M059J (cell line): ENCODE data around the gene CAMK2G. TPM values are rescaled to one million over a fixed set of nuclear protein-coding genes. Genes with fewer than 3 reads are reported as not detected.

ENCODE experiments used
- DNase-seq: peaks from one replicate; pipeline ENCODE4 v3.0.0-alpha.2; 2012; ENCODE audit warnings: low read depth
- total RNA-seq: library from RNA; depleted of rRNA; stranded (reverse); fragments of >200 nt; shearing (Covaris generic); gene quantifications from 2 replicates; pipeline ENCODE4 v1.2.3, GENCODE V29; 2014

The CAMK2G gene
- total RNA-seq, 1 experiment from 2014 or later = 42.2 TPM

DNA sequence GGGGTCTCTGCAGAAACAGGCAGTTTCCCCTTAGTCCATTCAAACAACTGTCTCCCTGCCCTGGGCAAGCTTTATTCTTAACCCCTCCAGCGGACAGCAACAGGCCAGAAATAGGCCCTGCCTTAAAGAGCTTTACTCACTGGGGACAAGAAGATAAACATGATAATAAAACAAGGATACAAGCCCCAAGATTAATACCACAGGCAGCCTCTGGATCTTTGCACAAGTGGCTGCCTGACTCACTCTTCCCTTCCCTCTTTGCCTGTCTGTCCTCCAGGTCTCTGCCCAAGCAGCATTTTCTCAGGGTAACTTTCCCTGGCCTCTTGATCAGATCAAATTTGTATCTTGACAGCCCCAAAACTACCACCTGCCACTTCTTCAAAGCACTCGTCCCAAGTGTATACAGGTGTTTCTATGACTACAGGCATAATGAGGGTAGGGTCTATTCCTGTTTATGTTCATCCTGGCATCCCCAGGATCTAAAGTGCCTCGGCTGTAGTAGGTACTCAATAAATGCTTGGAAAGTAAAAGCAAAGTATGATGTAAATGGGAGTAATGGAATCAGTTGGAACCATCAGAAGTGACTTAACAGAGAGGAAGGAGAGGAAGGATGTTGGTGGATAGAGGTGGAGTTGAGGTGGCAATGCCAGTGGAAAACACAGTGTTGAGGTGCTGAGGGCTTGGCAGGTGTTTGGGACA, 7.0 kb upstream of the CAMK2G start:
- DNase-seq = peak; percentile 49

DNA sequence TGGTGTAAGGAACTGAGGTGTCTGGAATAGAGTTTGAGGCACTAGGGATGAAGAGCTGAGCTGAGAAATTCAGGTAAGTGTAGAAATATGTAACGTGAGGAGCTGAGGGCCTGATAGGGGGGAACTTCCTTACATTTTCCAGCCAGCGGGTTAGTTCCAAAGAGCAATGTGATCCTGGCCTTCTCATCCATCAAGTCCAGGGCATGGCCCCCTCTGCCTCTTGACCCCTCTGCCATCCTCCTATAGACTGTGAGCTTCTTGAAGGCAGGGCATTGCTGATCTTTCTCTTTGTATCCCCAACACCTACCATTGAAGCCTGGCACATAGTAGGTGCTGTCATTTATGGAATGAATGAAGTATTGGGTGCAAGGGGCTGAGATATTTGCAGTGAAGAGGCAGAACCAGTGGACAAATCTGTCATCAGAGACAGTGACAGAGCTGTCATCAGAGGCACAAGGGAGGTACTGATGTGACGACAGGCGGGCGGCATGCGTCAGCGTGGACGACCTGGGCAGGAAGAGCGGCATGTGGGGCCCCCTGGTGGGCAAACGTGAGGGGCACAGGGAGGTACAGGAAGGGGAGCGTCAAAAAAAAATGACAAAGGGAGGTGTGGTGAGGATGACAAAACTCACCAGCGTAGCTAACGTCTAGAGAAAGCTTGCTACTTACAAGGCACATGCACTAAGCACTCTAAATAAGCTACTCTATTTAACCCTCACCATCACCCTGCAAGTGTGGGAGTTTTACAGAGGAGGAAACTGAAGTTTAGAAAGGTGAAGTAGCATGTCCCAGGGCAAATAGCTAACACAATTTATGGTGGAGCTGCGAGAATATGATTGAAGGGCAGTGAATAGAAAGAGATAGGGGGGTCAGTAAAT, 5.2 kb upstream of the CAMK2G start:
- DNase-seq = peak; percentile 75

DNA sequence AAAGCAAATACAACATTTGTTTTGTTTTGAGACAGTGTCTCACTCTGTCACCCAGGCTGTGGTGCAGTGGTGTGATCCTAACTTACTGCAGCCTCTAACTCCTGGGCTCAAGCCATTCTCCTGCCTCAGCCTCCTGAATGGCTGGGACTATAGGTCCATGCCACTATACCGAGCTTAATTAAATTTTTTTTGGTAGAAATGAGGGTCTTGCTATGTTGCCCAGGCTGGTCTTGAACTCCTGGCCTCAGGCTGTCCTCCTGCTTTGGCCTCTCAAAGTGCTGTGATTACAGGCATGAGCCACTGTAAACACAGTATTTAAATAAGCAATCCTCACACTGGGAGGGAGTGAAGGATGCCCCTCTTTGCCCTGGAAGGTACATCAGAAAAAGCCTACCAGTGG, 4.0 kb upstream of the CAMK2G start:
- no peak for DNase-seq

DNA sequence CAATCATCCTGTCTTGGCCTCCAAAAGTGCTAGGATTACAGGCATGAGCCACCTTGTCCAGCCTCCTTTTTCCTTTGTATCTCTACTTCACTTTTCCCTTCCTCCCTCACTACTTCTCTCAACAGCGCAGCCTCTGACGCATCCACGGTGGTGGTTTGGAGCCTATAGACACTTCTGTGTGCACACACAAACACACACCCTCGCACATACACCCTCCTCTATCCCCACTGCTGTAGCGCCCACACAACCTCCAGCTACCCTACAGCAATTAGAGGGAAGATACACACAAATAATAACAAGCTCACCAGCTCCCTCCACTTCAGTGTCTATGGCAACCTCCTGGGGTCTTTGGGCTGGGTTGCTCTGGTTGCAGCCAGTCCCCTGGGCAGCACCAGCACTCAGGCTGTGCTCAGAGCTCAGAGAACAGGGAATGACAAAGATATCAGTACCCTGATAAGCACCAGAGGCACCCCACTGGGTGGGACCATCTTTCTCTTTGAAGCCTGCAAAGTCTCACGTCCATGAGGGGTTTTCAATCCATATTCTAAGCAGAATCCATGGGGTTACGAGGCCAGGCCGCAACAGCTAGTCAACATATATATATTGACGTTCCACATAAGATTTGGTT, 3.3 kb upstream of the CAMK2G start:
- DNase-seq = no peak

DNA sequence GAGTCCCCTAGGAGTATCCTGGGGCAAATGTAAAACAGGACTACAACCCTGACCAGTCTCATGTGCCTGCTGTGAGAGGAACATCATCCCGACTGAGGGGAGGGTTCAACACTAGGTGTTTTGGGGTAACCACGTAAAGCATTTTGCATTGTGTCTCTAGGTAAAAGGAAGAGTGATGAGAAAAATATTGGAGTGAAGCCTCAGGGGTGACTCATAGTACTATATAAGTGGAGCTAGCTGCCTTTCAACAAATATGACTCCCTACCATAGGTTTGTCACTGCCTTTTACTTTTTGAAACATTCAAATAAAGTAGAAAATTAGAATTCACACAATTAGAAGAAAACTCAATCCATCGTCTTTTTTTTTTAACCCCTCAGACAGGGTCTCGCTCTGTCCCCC, 2.6 kb upstream of the CAMK2G start:
- DNase-seq = peak; percentile 65

DNA sequence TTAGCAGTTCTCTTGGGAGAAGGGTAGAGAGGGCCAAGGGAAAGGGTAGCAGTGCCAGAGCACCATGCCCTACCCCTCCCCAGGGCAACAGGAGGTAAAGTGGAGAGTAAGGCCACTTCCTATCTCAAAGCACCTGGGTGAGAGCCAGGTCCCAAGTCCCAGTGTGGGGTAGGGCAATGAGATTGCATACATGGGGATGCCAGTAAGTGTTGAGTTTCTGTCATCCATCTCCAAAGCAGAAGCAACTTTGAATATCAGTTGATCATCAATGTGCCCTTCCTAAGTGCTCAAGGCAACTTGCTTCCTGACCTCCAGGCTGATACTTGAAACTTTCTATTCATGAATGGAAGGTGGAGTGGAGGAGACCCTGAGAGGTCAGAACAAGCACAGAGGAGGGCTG, 2.2 kb upstream of the CAMK2G start:
- DNase-seq = peak; percentile 18

DNA sequence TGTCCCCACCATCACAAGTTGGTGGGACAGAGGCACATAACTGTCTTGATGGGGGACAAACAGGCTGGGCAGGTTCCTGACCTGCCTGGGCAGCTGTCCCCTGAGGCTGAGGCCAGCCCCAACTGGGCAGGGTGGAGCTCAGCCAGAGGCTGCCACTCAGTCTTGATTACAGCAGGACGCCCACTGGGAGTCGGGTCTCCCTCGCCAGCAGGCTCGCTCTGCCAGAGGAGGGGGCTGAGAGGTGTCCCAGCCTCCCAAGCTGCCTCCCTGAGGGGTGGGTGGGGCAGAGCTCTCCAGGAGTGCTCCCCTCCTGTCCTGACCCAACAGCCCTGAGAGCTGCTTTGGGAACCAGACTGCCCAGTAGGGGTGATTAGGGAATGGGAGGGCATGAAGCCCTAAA, 1.8 kb upstream of the CAMK2G start:
- no peak for DNase-seq

DNA sequence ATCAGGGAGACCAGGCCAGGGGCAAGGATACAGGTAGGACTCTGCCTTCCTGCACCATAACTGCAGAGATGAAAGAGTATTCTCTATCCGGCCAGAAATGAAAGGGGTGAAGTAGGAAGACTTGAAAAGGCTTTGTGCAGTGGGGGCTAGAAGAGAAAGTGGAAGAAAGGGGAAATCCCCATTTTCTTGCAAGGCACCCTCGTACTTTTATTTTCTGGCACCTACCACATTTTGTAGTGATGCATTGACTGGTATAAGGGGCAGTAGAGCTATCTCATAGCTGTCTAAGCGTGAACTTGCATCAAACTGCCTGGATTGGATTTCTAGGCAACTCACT, 752 bp upstream of the CAMK2G start:
- no peak for DNase-seq

DNA sequence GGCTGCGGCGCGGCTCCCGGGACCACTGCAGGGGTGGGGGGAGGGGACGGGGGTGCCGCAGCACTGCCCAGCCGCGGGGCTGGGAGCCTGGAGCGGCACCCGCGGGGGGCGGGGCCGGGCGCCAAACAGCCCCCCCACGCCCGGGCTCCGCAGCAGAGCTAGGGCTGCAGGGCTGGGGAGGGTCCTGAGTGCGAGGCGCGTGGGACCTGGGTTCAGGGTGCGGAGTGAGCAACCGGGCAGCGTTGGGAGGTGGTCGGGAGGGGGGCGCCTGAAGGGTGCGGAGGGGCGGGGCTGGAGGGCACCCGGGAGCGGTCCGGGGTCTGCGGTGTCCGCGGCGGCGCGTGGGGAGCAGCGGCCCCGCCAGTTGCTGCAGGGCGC, 528 bp downstream of the CAMK2G start:
- DNase-seq = no peak

DNA sequence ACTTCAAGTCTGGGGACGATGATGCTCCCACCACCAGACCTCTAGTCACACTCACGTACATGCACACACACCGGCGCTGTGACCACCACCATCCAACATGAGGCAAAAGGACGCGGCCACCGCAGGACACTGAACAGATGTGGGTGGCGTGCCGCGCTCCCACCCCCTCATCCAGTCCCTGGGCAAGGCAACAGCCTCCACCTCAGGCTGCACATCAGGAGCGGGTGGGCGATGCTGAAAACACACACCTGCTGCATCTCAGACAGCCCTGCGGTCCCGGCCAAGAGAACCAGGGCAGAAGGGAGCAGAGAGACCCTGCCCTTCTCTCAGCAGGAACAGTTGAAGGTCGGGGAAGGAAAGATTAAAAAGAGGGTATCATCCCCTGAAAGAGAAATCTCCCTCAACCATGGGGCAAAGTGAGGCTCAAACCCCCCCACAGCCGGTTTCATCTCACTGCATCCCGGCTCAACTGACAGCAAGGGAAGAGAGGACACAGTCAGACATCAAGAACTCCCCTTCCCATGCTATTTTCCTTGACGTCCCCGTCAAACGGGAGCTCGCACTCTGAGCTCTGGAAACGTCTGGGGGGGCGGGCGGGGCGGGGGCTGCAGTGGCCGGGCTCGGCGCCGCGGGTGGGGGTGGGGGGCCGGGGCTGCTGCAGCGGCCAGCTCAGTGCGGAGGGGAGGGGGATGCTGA, 1.1 kb downstream of the CAMK2G start:
- no peak for DNase-seq

DNA sequence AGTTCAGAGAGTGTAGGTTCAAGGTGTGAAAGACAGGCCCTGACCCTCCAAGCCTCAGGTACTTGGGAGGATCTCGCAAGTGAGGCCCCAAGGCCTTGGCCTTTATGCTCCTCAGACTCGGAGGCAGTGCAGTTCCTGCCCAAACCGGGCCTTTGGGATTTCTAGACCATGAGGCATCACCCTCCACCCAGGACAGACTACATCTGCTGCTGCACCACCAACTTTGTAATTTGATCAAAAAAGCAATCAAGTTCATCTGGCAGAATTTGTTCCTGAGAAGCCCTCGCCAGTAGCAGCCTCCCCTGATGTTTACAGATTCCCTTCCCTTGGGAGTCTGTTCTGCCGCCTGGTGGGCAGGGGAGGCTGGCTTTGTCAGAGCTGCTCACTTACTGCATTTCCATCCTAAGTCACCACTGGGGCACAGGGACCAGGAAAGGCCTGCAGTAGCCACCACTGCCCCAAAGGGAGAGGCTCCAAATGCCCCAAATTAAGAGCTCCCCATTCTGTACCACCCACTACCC, 2.1 kb downstream of the CAMK2G start:
- DNase-seq = no peak

DNA sequence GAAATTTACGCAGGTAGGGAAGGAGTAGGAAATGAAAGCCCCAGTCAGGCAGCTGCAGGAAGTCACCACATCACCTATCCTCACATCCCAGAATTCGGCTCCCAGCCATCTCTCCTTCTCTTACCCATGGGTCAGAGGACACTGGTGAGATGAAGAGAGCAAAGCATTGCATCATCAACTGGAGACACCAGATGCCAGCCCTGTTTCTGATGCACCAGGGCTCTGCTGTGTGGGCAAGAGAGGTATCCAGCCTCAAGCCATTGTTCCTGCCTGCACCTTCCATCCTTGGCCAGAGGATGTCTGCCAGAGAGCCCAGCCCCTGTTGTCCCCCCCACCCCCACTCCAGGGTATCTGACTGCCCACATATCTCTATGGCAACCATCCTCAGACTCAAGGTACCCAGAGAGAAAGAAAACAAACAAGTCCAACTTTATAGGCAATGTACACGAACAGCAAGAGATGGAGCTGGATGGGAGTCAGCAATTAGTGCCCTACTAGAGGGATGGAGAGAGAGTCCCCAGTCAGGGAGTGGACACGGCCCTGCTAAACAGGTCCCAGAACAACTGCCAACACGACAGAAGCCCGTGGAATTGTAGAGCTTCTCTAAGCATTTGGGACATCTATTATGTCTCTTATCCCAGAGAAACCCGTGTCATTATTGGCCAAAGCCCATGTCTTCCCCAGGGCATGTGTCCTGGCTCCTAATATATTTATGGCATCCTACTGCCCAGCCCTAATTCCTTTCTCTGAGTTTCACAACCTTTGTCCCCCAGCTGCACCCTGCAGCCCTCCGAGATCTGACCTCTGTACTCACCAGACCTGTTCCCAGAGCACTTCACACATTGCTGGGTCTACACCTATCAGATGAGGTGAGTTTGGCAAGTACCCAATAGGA, 2.8 kb downstream of the CAMK2G start:
- no peak for DNase-seq

DNA sequence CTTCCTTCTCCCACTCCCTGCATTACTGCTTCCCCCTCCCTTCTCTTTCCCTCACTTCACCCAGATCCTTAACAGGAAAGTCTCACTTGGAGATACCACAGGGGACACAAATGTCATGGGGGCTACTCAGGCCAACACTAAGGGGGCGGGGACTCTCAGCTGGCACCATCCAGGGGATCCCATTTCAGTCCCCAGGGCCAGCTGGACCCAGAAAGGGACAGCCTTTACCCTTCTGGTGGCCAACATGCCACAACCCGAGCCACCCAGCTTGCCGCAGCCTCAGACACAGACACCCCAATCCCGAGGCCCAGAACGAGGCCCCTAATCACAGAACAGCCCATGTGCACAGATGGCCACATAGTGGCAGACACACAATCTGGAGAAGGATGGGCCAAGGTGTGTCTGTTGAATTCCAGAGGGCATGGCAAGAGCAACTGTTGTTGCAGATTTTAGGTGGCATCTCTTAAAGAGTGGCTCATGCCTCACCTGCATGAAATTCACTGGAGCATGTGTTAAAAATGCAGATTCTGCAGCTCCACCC, 5.6 kb downstream of the CAMK2G start:
- DNase-seq = no peak

DNA sequence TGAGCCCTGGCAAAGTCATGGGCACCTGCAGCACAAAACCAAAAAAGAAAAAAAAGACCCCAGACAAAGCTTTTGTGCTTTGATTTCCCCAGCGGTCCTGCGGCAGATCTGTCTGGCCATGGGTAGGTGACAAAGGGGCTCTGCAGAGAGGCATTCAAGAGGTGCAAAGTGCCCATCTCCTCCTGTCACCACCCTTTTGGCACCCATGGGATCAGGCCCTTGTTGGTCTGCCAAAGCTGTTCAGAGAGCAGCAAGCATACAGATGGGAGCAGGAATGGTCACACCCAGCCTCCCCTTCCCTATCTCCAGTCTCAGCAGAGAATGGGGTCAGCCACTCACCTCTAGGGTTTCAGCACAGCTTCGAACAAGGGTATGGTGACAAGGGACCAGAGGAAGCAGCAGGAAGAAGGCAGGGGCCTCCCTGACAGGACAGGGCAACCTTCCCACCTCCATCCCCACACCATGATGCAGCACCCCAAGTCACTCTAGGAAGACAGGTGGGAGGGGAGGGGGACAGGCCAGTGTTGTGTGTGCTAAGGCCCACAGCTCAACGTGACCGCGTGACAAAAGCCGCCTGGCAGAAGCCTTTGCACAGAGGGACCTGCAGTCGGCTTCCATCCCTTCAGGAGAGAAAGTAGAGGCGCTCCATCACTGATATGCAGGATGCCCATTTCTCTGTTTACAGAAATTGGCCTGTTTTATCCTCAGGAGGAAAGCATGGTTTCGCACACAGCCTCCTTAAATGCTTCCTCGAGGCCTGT, 6.3 kb downstream of the CAMK2G start:
- no peak for DNase-seq

DNA sequence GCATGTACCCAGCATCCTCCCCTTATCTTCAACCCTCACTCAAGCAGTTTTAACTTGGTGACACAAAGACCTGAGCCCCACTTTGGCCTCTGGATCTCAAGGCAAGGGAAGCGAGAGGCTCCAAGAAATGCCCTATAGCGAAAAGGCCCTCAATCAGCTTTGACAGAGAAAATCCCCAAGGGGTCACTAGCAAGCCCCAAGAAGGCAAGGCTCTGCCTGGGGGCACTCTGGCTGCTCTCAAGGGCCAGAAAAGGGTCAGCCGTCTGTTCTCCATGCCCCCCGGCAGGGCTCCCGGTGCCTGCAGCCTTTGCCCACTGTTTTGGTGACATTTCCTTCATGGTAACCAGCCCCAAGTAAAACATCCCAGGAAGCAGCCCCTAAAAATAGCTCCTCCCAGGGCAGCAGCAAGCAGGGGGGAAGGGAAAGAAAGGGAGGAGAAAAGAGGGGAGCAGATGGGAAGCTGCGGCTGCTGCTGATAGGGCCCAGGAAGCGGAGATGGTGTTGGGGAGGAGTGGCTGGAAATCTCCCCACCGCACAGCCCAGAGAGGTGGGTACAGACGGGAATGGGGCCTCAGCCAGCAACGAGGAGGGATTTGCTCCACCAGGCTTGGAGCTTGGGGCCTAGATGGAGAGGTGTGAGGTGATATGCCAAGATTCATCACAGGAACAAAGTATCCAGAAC, 7.1 kb downstream of the CAMK2G start:
- DNase-seq = no peak

DNA sequence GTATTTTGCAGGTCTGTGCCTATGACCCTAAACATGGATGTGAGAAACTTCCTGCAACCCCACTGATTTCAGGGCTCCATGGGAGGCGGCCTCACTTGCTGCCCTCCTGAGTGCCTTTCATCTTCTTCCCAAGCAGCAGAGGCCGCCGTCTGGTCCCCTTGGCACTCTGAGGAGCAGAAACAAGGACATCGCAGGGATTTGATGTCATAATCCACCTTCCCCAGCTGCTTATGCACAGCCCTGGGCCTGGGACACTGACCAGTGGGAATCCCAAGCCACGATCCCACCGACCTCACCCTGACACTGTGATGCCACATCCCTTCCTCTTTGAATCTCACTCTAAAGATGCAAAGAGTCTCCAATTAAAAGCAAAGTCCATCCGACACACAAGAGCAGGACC, 7.7 kb downstream of the CAMK2G start:
- DNase-seq = no peak

DNA sequence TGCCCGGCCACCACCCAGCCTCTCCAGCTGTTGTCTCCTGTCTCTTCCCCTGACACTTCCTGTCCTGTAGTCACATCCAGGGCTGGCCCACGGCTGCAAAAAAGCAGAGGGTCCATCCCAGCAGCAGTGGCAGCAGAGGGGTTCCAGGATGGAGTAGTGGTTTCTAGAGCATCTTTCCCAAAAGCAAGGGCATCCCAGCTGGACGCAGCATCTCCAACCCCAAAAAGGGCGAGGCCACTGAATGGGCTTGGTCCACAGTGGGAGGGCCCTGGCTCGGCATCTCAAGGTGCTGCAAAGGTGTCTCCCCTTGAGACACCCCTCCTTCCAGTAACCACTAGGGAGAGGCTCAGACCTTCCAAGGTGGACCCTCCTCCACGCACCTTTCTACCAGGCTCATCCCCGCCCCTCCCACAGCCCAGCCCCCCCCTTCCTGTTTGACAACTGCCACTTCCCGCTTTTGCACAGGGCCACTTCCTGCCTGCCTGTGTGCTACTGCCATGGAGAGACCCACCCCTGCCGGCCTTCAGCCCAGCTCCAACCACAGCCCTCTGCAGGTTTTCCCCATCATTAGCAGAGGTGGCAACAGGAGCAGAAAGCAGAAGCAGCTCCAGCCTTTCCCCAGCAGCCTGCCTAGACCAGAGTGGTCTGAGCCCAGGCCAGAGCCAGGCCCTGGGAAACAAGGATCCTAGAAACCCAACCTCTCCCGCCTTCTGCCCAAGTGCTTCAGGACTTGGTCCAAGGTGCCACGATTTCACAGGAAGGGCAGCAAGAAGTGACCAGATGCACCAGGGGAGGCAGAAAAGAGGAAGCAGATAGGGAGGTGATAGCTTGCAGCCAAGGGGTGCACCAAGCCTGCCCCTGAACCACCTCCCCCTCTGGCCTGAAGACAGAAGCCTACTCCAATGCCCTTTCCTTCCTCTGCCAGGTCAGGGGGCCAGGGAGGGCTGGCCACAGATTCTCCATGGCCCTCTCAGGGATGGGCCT, 8.6 kb downstream of the CAMK2G start:
- DNase-seq = no peak

DNA sequence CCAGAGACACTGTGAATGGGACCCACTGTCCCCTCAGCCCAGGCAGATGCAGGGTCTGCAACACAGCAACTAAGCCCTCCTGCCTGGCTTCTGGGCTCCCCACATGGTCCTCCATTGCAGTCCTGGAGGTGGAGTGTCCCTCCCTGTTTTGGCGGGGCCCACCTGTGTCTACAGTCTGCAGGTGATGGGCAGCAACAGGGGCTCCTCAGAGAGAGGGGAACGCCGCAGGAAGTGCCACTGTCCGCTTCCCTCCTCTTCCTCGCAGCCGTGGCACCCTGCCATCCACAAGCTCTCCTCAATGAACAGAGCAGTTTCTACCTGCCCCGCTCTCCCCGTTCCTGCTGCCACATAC, 9.3 kb downstream of the CAMK2G start:
- DNase-seq = no peak
